ENCODE data around the gene LRPAP1. TPM values are rescaled to one million over a fixed set of nuclear protein-coding genes. Genes with fewer than 3 reads are reported as not detected.

The LRPAP1 gene
- total RNA-seq, 1 experiment from 2014 or later = 110 TPM

GRCh38 chr4:3485886-3486540 lies 46.2 kb downstream of the LRPAP1 start:
- in situ Hi-C loops (cut with HindIII; ENCODE audit: low pct_unique_long_range_greater_than_20kb, low sequenced_read_pairs) = no loop called here
- ATAC-seq = no peak
- H3K4me1 ChIP-seq (ENCODE audit: control insufficient read depth, insufficient read depth, low read length) = peaks cover 14% of the 10 kb centered on the region
- no TSS peak for BruUV-seq (replicated peaks)
- no peak overlapping the region for H3K4me3 ChIP-seq (ENCODE audit: low read depth in 2 of 2, low read length in 2 of 2)
- ChIA-PET POLR2A (no interaction called here), CTCF (no interaction called here)
- intact Hi-C loops (cut with micrococcal nuclease; ENCODE audit: unreplicated experiment) = no loop called here
- H3K27me3 ChIP-seq (ENCODE audit: control insufficient read depth, insufficient read depth, low read length) = no peaks in the 10 kb centered on the region
- no peaks in the 10 kb centered on the region for H3K9me3 ChIP-seq (ENCODE audit: control insufficient read depth, insufficient read depth, low read depth, low read length)
- H3K36me3 ChIP-seq (ENCODE audit: control insufficient read depth, insufficient read depth, low read length) = no peaks in the 10 kb centered on the region
- TF ChIP-seq TCF7L2 (IDR thresholded peaks at IDR 0.05; ENCODE audit: low read depth, low read length) (no peak), POLR2AphosphoS5 (IDR thresholded peaks at IDR 0.05; ENCODE audit: low read depth, low read length) (no peak)
- DNase-seq (ENCODE audit: low read depth, low spot score) = no peak
- H3K27ac ChIP-seq (ENCODE audit: low read length) = no peak overlapping the region

- intact Hi-C loops (cut with micrococcal nuclease; ENCODE audit: unreplicated experiment) = no loop called here
- Histone ChIP-seq H3K36me3 (ENCODE audit: control insufficient read depth, insufficient read depth, low read length) (no peaks in the 10 kb centered on the region), H3K27me3 (ENCODE audit: control insufficient read depth, insufficient read depth, low read length) (no peaks in the 10 kb centered on the region), H3K27ac (ENCODE audit: low read length) (no peak overlapping the region), H3K4me1 (ENCODE audit: control insufficient read depth, insufficient read depth, low read length) (peaks cover 14% of the 10 kb centered on the region), H3K4me3 (ENCODE audit: low read depth in 2 of 2, low read length in 2 of 2) (no peak overlapping the region; a peak in 1 of 4 replicates), H3K9me3 (ENCODE audit: control insufficient read depth, insufficient read depth, low read depth, low read length) (no peaks in the 10 kb centered on the region)
- ATAC-seq (no peak), DNase-seq (ENCODE audit: low read depth, low spot score) (no peak)
- TF ChIP-seq TCF7L2 (IDR thresholded peaks at IDR 0.05; ENCODE audit: low read depth, low read length) (no peak), SIN3A (IDR thresholded peaks at IDR 0.05; ENCODE audit: borderline replicate concordance, insufficient read depth, low read depth, low read length) (no peak), REST (IDR thresholded peaks at IDR 0.05; ENCODE audit: insufficient read depth in 1 of 2, low read depth in 2 of 2, low read length in 1 of 2) (no peak), CTCF (IDR thresholded peaks at IDR 0.05) (no peak), POLR2AphosphoS5 (IDR thresholded peaks at IDR 0.05; ENCODE audit: low read depth, low read length) (no peak)
- in situ Hi-C loops (cut with HindIII; ENCODE audit: low pct_unique_long_range_greater_than_20kb, low sequenced_read_pairs) = no loop called here
- ChIA-PET CTCF (no interaction called here), POLR2A (no interaction called here)
- no TSS peak for BruUV-seq (replicated peaks)
Measured at GRCh38 chr4:3485011-3485791, 47.0 kb downstream of the LRPAP1 start.

Measured in Panc1 (cell line).